Femur (tissue), 1 donor: ENCODE measurements around the gene CTDP1.
"Not testable (repeated sequence)": the region's sequence is repeated elsewhere in the genome, so short reads cannot be mapped to it uniquely, and the experiment has no call there.

Experiments
- DNase-seq: peaks from one replicate; pipeline ENCODE4 v3.0.0-alpha.2; 2017

CTDP1 gene

GRCh38 chr18:79747156-79747845, 67.7 kb downstream of the CTDP1 start:
- no peak for DNase-seq

DNA sequence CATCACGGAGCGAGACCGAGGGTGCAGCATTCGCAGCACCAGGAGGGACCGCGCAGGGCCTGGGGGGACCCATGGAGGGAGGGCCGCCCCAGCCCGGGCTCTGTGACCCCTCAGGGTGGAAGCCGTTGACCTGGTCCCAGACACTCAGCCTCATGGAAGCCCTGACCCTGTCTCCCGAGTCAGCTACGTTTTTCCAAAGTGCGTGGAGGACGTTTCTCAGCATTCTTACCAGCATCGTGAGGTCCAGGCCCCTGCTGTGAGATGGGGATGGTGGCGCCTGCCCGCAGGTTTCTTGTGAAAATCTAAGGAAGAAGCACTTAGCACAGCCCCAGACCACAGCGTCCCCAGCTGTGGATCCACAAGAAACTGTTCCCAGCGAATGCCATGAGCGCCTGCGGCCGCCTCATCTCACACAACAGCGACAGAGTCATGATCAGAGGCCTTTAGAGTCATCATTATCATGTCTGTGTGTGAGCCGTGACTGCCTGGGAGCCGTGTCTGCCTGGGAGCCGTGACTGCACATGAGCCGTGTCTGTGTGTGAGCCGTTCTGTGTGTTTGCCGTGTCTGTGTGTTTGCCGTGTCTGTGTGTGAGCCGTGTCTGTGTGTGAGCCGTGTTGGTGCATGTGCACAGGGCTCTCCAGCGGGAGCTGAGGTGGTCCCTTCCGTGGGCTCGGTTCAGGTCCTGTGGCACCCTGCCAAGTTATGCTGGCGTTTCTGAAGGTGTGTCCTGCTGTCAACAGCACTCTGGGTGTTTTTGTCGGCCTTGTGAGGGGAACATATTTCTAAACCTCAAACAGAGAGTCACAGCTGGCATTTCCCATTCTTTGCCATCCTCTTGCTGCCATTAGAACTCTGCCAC, 68.9 kb downstream of the CTDP1 start:
- no peak for DNase-seq

GRCh38 chr18:79749251-79750191, 69.9 kb downstream of the CTDP1 start:
- no peak for DNase-seq

DNA sequence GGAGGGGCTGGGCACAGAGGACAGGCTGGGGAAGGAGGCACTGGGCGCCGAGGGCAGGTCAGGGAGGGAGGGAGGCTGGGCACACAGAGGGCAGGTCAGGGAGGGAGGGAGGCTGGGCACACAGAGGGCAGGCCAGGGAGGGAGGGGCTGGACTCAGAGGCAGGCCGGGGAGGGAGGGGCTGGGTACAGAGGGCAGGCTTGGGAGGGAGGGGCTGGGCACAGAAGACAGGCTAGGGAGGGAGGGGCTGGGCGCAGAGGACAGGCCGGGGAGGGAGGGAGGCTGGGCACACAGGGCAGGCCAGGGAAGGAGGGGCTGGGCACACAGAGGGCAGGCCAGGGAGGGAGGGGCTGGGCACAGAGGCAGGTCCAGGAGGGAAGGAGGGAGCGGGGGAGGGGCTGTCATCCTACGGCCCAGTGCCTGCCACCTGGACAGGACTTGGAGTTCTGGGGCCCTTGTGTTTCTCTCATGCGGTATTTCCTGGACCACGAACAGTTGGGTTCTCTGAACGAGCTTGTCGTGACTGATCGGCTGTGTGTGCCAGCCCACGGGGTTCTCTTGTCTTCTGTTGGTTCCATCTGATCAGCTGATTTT, 71.5 kb downstream of the CTDP1 start:
- no peak for DNase-seq

DNA sequence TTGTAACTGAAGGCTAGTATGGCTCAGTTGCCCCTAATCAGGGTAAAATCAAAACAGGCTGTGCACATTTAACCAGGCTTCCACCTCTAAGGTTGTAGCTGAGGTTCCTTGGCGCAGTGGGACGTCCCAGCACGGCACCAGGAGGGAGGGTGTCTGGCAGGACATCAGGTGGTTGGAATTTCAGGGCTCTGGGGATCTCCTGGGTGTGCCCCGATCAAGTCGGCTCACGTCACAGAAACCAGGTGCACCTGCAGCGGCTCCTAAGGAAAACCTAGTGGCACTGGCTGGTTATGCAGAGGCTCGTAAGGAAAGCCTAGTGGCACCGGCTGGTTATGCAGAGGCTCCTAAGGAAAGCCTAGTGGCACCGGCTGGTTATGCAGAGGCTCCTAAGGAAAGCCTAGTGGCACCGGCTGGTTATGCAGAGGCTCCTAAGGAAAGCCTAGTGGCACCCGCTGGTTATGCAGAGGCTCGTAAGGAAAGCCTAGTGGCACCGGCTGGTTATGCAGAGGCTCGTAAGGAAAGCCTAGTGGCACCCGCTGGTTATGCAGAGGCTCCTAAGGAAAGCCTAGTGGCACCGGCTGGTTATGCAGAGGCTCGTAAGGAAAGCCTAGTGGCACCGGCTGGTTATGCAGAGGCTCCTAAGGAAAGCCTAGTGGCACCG, 72.4 kb downstream of the CTDP1 start:
- not testable (repeated sequence) for DNase-seq

DNA sequence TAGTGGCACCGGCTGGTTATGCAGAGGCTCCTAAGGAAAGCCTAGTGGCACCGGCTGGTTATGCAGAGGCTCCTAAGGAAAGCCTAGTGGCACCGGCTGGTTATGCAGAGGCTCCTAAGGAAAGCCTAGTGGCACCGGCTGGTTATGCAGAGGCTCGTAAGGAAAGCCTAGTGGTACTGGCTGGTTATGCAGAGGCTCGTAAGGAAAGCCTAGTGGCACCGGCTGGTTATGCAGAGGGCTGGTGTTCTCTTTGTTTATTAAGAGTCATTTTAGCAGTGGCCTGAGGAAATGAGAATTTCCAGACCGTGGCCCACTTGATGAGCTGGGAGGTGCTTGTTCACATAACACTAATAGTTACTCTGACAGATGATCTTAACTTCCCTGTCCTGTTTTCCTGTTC, 73.3 kb downstream of the CTDP1 start:
- not testable (repeated sequence) for DNase-seq

- DNase-seq = no peak
Observed at GRCh38 chr18:79753391-79753851, 73.8 kb downstream of the CTDP1 start.

GRCh38 chr18:79754022-79754761, 74.6 kb downstream of the CTDP1 start:
- DNase-seq = no peak

DNA sequence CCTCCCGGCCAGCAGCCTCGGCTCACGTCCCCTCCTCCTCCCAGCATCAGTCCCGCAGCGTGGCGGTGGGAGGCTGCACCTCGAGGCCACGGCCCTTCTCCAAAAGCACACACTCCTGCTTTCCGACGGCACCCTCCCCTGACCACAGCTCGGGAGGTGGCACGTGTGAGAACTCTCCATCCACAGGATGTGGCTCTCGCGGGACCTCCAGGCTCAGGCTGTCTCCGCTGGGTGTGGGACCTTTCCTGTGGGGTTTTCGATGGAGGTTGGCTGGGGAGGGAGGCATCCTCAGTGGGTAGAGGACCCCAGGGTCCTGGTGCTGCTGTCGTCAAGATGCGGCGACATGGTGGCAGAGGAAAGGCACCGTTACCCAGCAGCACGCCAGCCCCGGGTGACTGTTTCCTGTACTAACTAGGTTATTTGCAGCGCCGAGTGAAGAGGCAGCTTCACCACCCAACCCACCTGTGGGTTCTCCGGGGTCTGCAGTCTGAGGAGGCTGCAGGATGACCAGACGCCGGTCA, 75.3 kb downstream of the CTDP1 start:
- DNase-seq = no peak

- DNase-seq = no peak
Observed at GRCh38 chr18:79755496-79756142, 76.0 kb downstream of the CTDP1 start.

DNA sequence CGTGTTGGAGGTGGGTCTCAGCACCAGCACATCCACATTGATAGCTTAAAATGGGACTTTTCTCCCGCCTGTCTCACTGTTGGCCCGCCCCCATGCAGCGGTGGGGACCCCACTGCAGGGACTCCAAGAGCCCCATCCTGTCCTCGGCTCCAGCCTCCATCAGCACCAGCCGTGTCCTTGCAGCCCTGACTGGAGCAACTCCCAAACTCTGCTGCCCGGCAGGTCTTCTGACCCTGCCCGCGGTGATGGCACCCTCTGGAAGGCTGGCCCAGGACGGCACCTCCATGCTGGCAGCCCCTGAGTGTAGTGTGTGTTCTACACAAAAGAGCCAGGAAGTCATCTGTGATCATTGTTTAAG, 76.5 kb downstream of the CTDP1 start:
- DNase-seq = no peak

DNA sequence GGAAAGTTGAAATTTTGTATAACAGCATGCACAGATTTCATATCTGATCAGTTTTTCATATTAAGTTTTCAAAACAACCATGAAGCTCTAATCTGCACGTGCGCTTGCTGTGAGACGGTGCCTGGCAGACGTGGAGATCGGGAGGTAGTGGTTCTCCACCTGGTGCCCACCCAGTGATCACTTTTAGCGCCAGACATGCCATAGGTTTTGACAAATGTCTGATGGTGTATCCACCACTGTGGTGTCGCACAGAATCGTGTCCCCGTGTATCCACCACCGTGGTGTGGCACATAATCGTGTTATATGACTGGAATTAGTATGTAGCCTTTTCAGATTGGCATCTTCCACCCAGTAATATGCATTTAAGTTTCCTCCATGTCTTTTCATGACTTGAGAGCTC, 77.2 kb downstream of the CTDP1 start:
- DNase-seq = no peak

DNA sequence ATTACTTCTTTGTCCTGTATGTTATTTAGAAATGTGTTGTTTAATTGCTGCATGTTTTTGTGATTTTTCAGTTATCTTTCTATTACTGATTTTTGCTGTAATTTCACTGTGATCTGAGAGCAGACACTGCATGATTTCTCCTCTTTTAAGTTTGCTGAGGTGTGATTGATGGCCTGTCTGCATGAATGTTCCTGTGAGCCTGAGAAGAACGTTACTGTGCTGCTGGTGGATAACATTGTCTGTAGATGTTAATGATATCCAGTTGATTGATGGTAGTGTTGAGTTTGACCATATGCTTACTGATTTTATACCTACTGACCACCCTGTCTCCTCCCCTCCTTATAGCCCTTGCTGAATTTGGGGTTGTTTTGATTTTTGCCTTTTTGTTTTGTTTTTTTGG, 80.7 kb downstream of the CTDP1 start:
- DNase-seq = no peak

- no peak for DNase-seq
Observed at GRCh38 chr18:79760881-79761280, 81.3 kb downstream of the CTDP1 start.

DNA sequence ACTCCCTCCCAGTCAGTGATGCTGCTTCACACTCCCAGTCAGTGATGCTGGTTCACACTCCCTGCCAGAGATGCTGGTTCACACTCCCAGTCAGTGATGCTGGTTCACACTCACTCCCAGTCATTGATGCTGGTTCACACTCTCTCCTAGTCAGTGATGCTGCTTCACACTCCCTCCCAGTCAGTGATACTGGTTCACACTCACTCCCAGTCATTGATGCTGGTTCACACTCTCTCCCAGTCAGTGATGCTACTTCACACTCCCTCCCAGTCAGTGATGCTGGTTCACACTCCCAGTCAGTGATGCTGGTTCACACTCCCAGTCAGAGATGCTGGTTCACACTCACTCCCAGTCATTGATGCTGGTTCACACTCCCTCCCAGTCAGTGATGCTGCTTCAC, 83.8 kb downstream of the CTDP1 start:
- DNase-seq = no peak

DNA sequence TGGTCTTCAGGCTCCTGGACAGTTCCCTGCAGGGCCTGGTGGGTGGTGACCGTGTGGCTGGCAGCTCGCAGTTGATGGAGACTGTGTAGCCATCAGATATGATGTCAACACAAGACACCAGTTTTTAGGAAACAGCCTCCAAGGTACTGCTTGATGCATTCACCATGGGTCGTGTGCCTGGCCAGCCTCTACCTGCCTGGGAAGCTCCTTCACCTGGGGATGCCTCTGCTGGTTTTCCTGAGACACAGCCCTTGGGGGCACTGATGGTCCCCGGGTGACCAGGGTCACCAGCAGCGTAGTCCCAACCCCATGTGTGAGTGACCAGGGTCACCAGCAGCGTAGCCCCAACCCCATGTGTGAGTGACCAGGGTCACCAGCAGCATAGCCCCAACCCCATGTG, 84.5 kb downstream of the CTDP1 start:
- no peak for DNase-seq

- no peak for DNase-seq
Observed at GRCh38 chr18:79765491-79766245, 86.1 kb downstream of the CTDP1 start.

DNA sequence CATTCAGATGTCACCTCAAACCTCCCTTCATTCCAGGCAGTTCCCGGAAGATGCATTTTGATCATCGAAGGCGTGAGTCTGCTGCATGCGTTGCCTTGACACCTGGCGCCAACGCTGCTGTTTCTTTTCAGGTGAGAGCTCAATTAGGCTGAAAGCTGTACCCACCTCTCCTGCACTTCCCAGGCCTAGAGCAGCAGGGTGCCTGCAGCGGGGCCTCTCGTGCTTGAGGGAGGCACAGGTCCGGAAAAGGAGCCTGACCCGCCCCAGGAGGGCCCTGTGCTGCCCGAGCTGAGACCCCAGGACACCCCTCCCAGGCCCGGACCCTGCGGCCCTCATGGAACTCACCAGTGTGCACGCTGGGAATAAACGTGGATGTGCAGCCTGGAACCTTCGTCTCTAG, 86.7 kb downstream of the CTDP1 start:
- DNase-seq = no peak

DNA sequence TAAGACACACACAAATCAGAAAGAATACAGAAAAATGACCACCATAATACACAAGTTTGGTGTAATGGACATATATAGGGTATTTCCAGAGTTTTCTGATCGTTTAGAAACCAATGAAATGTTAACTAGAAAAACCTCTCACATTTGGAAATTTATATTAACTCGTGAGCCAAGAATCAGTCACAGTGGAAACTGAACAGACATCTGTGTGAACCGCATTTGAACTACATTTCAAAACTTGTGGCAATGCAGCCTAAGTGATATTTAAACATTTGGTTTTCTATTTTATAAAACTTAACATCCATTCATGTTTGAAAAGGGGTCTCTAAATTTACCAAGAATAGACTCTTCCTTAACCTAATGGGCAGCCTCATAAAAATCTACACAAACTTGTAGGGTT, 89.1 kb downstream of the CTDP1 start:
- no peak for DNase-seq
